Loucy (cell line): ENCODE results near the gene C20orf204.

ENCODE experiments used
- CTCF ChIP-seq: fragments of 200-600 bp; sonication (generic); conservative IDR thresholded peaks from 2 replicates; pipeline ENCODE4 v1.5.1; 2014; ENCODE audit warnings: mild to moderate bottlenecking, antibody characterized with exemption, low read length
- EZH2phosphoT487 ChIP-seq: fragments of 200-600 bp; IDR thresholded peaks from 2 replicates; pipeline ENCODE4 v1.6.1; 2018; ENCODE audit warnings: antibody characterized with exemption, mild to moderate bottlenecking, moderate library complexity, borderline replicate concordance

- no peak for TF ChIP-seq CTCF
- no peak for TF ChIP-seq EZH2phosphoT487
Observed at GRCh38 chr20:64086801-64087200, 50.8 kb downstream of the C20orf204 start.
